GM12801 (cell line): ENCODE measurements around the gene ADIPOR1.

Experiments
- CTCF ChIP-seq: IDR thresholded peaks from one replicate; pipeline ENCODE4 v1.5.1; 2011; ENCODE audit warnings: control low read depth; ENCODE audit not compliant: insufficient read length; ENCODE audit errors: extremely low read depth

ADIPOR1 gene

DNA sequence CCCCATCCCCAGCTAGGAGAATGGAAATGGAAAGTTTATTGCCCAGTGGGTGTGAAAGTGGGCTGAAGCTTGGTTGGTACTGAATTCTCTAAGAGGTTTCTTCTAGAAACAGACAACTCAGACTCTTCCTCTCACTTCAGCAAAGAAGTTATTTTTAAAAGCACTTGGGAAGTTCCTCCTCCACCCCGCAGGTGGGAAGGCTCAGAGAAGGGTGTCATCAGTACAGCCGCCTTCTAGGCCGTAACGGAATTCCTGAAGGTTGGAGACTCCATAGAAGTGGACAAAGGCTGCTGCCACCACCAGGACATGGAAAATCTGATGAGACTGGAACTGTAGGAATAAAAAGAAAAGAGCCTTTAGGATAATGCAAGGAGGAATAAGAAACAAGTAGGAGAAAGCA lies 16.7 kb downstream of the ADIPOR1 start:
- TF ChIP-seq CTCF, result no peak

- TF ChIP-seq CTCF, result no peak
These were observed 17.6 kb downstream of the ADIPOR1 start for GRCh38 chr1:202940561-202940960.

GRCh38 chr1:202938287-202938925 lies 19.7 kb downstream of the ADIPOR1 start:
- no peak for TF ChIP-seq CTCF

- TF ChIP-seq CTCF, result no peak
These were observed 22.3 kb downstream of the ADIPOR1 start for GRCh38 chr1:202935844-202936243.

- no peak for TF ChIP-seq CTCF
These were observed 23.4 kb downstream of the ADIPOR1 start for GRCh38 chr1:202934755-202935154.

- no peak for TF ChIP-seq CTCF
These were observed 25.6 kb downstream of the ADIPOR1 start for GRCh38 chr1:202932476-202932875.

- TF ChIP-seq CTCF, result no peak
These were observed 31.3 kb downstream of the ADIPOR1 start, which contains the start of gene KLHL12 for GRCh38 chr1:202926581-202927491. Gene KLHL12, minus strand, starts transcription at chr1:202927234. Its CDS starts 2,072 bp downstream, at chr1:202925162.
